Tibial artery (tissue), 4 donors: ENCODE data around the gene PGAP1.

Experiments
- DNase-seq, 2 donors: peaks; one replicate each; pipeline ENCODE4 v3.0.0-alpha.2; 2019
- H3K27ac ChIP-seq, 2 donors: fragments of 200-600 bp; sonication (generic) in 1 of 2; 1 replicate in 1 of 2; 2 replicates in 1 of 2; pipeline ENCODE4 v1.5.1; 2018 to 2019; ENCODE audit warnings: mild to moderate bottlenecking in 1 of 2
- H3K27me3 ChIP-seq, 2 donors: fragments of 200-600 bp; sonication (generic) in 1 of 2; one replicate each; pipeline versions ENCODE4 v1.5.1 to v1.6.0; 2016 to 2019
- H3K36me3 ChIP-seq, 3 donors: fragments of 200-600 bp; sonication (generic) in 2 of 3; one replicate each; pipeline ENCODE4 v1.5.1; 2016 to 2019; ENCODE audit warnings: mild to moderate bottlenecking in 2 of 3
- H3K4me1 ChIP-seq, 4 donors: fragments of 200-600 bp; sonication (generic) in 2 of 4; 1 replicate in 3 of 4; 2 replicates in 1 of 4; pipeline ENCODE4 v1.5.1; 2016 to 2019
- H3K4me3 ChIP-seq, 2 donors: fragments of 200-600 bp; sonication (generic) in 1 of 2; 1 replicate in 1 of 2; 2 replicates in 1 of 2; pipeline ENCODE4 v1.5.1; 2018 to 2019; ENCODE audit warnings: mild to moderate bottlenecking in 2 of 2
- H3K9me3 ChIP-seq, 3 donors: fragments of 200-600 bp; sonication (generic) in 1 of 3; one replicate each; pipeline ENCODE4 v1.5.1; 2016 to 2019
- CTCF ChIP-seq, 2 experiments: fragments of 200-600 bp in 1 of 2; fragments of 450-650 bp in 1 of 2; IDR thresholded peaks; one replicate each; pipeline ENCODE4 v1.5.1; 2017 to 2019; ENCODE audit warnings: antibody characterized with exemption in 2 of 2, mild to moderate bottlenecking in 1 of 2, moderate library complexity in 1 of 2
- intact Hi-C: fragments of 100-400 bp; cut with DNase I; formaldehyde crosslinking; loops from one replicate; pipeline ENCODE4 v1.15.0; 2023; ENCODE audit warnings: low total_unique reads

PGAP1 gene

GRCh38 chr2:196931555-196931954 lies 5.0 kb upstream of the PGAP1 start:
- intact Hi-C loops: no loop called here
- Histone ChIP-seq H3K36me3 (no peaks in the 10 kb centered on the region), H3K9me3 (no peaks in the 10 kb centered on the region), H3K27me3 (no peaks in the 10 kb centered on the region), H3K4me3 (no peak overlapping the region), H3K4me1 (peaks cover 0 to 8% (median 0%) of the 10 kb centered on the region in 4 donors), H3K27ac (no peak overlapping the region)
- TF ChIP-seq CTCF (IDR thresholded peaks at IDR 0.05): no peak
- DNase-seq: no peak

- Histone ChIP-seq H3K4me1 (peaks cover 0 to 20% (median 4%) of the 10 kb centered on the region in 4 donors), H3K27ac (peak overlapping the region; percentile 83 to 94), H3K4me3 (peak overlapping the region; percentile 80 to 88), H3K36me3 (no peaks in the 10 kb centered on the region), H3K9me3 (no peaks in the 10 kb centered on the region), H3K27me3 (no peaks in the 10 kb centered on the region)
- no peak for DNase-seq
- intact Hi-C loops: loop anchor here (5.0 kb wide), 1 partner anchor 130 kb away; the partner anchor contains the start of gene GTF3C3
- no peak for TF ChIP-seq CTCF (IDR thresholded peaks at IDR 0.05)
Measured at GRCh38 chr2:196927376-196928225, 1.1 kb upstream of the PGAP1 start.

GRCh38 chr2:196925768-196926561 lies 542 bp downstream of the PGAP1 start:
- Histone ChIP-seq H3K9me3 (no peaks in the 10 kb centered on the region), H3K4me3 (peak overlapping the region; percentile 80 to 88), H3K4me1 (peaks cover 0 to 20% (median 4%) of the 10 kb centered on the region in 4 donors), H3K27me3 (no peaks in the 10 kb centered on the region), H3K36me3 (no peaks in the 10 kb centered on the region), H3K27ac (peak overlapping the region; percentile 83 to 94)
- intact Hi-C loops: loop anchor here (5.0 kb wide), 1 partner anchor 129 kb away; the partner anchor contains the start of gene GTF3C3
- DNase-seq: peak; percentile 32 to 70
- TF ChIP-seq CTCF (IDR thresholded peaks at IDR 0.05): no peak

GRCh38 chr2:196925051-196925767 lies 1.3 kb downstream of the PGAP1 start:
- no peak for DNase-seq
- intact Hi-C loops: loop anchor here (5.0 kb wide), 1 partner anchor 128 kb away; the partner anchor contains the start of gene GTF3C3
- Histone ChIP-seq H3K27me3 (no peaks in the 10 kb centered on the region), H3K9me3 (no peaks in the 10 kb centered on the region), H3K36me3 (no peaks in the 10 kb centered on the region), H3K27ac (peak overlapping the region; percentile 83 to 94), H3K4me1 (peaks cover 0 to 20% (median 4%) of the 10 kb centered on the region in 4 donors), H3K4me3 (peak overlapping the region; percentile 80 to 88)
- TF ChIP-seq CTCF (IDR thresholded peaks at IDR 0.05): no peak

GRCh38 chr2:196924051-196924450 lies 2.5 kb downstream of the PGAP1 start:
- Histone ChIP-seq H3K36me3 (no peaks in the 10 kb centered on the region), H3K4me3 (no peak overlapping the region), H3K9me3 (no peaks in the 10 kb centered on the region), H3K27me3 (no peaks in the 10 kb centered on the region), H3K4me1 (peaks cover 0 to 20% (median 4%) of the 10 kb centered on the region in 4 donors), H3K27ac (no peak overlapping the region)
- intact Hi-C loops: no loop called here
- TF ChIP-seq CTCF (IDR thresholded peaks at IDR 0.05): no peak
- DNase-seq: no peak
